GM06990 (cell line): ENCODE measurements around the gene SELENOO.

ENCODE experiments used
- DNase-seq: peaks from one replicate; pipeline ENCODE4 v3.0.0-alpha.2; 2011; ENCODE audit not compliant: insufficient read length; ENCODE audit errors: extremely low read depth
- H3K27me3 ChIP-seq: replicated peaks from 2 replicates; pipeline ENCODE4 v1.6.0; 2011; ENCODE audit warnings: low read length; ENCODE audit not compliant: control insufficient read depth, insufficient read depth
- H3K36me3 ChIP-seq: 2 replicates; pipeline ENCODE4 v1.5.1; 2011; ENCODE audit warnings: low read length; ENCODE audit not compliant: control insufficient read depth, insufficient read depth
- H3K4me3 ChIP-seq: replicated peaks from 2 replicates; pipeline ENCODE4 v1.5.1; 2011; ENCODE audit warnings: low read depth, mild to moderate bottlenecking, control low read depth, low read length
- CTCF ChIP-seq: IDR thresholded peaks from 2 replicates; pipeline ENCODE4 v1.5.1; 2011; ENCODE audit warnings: low read length, control low read depth, mild to moderate bottlenecking, inconsistent platforms; ENCODE audit not compliant: insufficient read depth, poor library complexity, severe bottlenecking

The SELENOO gene

DNA sequence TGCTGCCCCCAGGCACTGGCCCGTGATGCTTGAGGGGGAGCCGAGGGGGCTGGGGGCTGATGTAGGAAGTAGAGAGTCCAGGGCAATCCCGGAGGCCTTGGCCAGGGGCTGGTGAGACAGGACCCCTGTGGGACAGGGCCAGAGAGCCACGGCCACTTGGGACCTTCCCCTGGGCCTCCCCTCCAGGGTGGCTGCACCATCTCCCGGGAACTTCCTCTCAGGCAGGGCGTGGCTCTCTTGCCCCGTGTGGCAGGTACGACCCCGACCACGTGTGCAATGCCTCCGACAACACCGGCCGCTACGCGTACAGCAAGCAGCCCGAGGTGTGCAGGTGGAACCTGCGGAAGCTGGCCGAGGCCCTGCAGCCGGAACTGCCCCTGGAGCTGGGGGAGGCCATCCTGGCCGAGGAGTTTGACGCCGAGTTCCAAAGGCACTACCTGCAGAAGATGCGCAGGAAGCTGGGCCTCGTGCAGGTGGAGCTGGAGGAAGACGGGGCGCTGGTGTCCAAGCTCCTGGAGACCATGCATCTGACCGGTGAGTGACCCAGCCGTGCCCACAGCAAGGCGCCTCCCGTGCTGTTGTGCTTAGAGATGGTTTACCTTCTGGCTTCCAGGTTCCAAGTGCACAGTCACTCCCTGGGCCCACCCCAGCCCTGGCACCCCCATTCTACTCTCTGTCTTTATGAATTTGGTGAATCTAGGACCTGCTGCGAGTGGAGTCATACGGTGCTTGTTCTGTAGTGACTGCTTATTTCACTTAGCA is 9.7 kb downstream of the SELENOO start:
- H3K36me3 ChIP-seq: peaks cover 28% of the 10 kb centered on the region
- no peak overlapping the region for H3K4me3 ChIP-seq

DNA sequence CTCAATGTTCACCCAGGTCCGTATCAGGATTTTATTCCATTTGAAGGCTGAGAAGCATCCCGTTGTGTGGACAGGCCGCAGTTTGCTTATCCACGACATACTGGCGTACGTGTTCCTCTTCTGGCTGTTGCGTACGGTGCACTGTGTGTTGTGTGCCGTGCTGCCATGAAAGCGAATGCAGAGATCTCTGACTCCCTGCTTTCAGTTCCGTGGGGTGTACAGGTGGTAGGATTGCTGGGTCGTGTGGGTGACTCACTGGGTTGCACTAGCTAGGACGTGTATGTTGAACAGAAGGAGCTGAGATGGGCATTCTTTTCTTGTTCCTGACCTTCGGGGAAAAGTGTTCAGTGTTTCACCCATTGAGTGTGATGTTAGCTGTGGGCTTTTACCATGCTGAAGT is 10.3 kb downstream of the SELENOO start:
- H3K27me3 ChIP-seq: no peaks in the 10 kb centered on the region
- peaks cover 30% of the 10 kb centered on the region for H3K36me3 ChIP-seq
- no peak overlapping the region for H3K4me3 ChIP-seq
- TF ChIP-seq CTCF: no peak
- no peak for DNase-seq

More for the DNA sequence above, 9.7 kb downstream of the SELENOO start:
- TF ChIP-seq CTCF: no peak
- DNase-seq: no peak
- no peaks in the 10 kb centered on the region for H3K27me3 ChIP-seq

DNA sequence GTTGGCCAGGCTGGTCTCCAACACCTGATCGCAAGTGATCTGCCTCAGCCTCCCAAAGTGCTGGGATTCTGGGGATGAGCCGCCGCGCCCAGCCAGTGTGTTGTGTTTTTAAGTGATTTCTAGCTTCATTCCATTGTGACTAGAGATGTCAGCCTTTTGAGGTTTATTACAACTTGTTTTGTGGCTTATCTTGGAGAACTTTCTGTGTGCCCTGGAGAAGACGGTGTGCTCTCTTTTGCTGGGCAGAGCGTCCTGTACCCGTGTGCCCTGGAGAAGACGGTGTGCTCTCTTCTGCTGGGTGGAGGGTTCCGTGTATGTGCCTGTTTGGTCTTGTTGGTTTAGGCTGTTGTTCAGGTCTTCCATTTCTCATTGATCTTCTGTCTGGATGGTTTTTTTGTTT is 12.5 kb downstream of the SELENOO start:
- TF ChIP-seq CTCF: no peak
- Histone ChIP-seq H3K4me3 (no peak overlapping the region), H3K27me3 (no peaks in the 10 kb centered on the region), H3K36me3 (peaks cover 40% of the 10 kb centered on the region)
- DNase-seq: no peak

GRCh38 chr22:50215297-50216054 is 14.7 kb downstream of the SELENOO start:
- TF ChIP-seq CTCF: no peak
- H3K27me3 ChIP-seq: no peaks in the 10 kb centered on the region
- peaks cover 53% of the 10 kb centered on the region for H3K36me3 ChIP-seq
- no peak overlapping the region for H3K4me3 ChIP-seq
- DNase-seq: no peak

GRCh38 chr22:50216055-50216683 is 15.4 kb downstream of the SELENOO start:
- no peaks in the 10 kb centered on the region for H3K27me3 ChIP-seq
- no peak for DNase-seq
- TF ChIP-seq CTCF: no peak
- no peak overlapping the region for H3K4me3 ChIP-seq
- peaks cover 50% of the 10 kb centered on the region for H3K36me3 ChIP-seq
